HUES48 (cell line): ENCODE measurements around the gene DCPS.

Experiments used
- H3K27ac ChIP-seq: one replicate; pipeline ENCODE4 v1.7.0; 2013; ENCODE audit warnings: low read depth, low read length, inconsistent platforms
- H3K27me3 ChIP-seq: 2 replicates; pipeline ENCODE4 v1.6.1; 2013; ENCODE audit warnings: mild to moderate bottlenecking, low read length; ENCODE audit not compliant: control insufficient read depth, insufficient read depth
- H3K36me3 ChIP-seq: 2 replicates; pipeline ENCODE4 v1.6.1; 2013; ENCODE audit warnings: low read length; ENCODE audit not compliant: control insufficient read depth, insufficient read depth
- H3K4me1 ChIP-seq: 2 replicates; pipeline ENCODE4 v1.6.1; 2013; ENCODE audit warnings: mild to moderate bottlenecking, low read length; ENCODE audit not compliant: control insufficient read depth, insufficient read depth
- H3K4me3 ChIP-seq: 2 replicates; pipeline ENCODE4 v1.5.1; 2013; ENCODE audit warnings: mild to moderate bottlenecking, low read depth, low read length
- H3K9ac ChIP-seq: 2 replicates; pipeline ENCODE4 v1.6.1; 2013; ENCODE audit warnings: mild to moderate bottlenecking, low read depth, low read length, moderate library complexity
- H3K9me3 ChIP-seq: 2 replicates; pipeline ENCODE4 v1.6.1; 2013; ENCODE audit warnings: low read length; ENCODE audit not compliant: control insufficient read depth, insufficient read depth

The DCPS gene

GRCh38 chr11:126328444-126328843, 24.6 kb downstream of the DCPS start:
- Histone ChIP-seq H3K9ac (no peak overlapping the region), H3K4me1 (no peaks in the 10 kb centered on the region), H3K4me3 (no peak overlapping the region), H3K9me3 (no peaks in the 10 kb centered on the region), H3K27ac (no peak overlapping the region), H3K36me3 (peaks cover 20% of the 10 kb centered on the region), H3K27me3 (no peaks in the 10 kb centered on the region)

DNA sequence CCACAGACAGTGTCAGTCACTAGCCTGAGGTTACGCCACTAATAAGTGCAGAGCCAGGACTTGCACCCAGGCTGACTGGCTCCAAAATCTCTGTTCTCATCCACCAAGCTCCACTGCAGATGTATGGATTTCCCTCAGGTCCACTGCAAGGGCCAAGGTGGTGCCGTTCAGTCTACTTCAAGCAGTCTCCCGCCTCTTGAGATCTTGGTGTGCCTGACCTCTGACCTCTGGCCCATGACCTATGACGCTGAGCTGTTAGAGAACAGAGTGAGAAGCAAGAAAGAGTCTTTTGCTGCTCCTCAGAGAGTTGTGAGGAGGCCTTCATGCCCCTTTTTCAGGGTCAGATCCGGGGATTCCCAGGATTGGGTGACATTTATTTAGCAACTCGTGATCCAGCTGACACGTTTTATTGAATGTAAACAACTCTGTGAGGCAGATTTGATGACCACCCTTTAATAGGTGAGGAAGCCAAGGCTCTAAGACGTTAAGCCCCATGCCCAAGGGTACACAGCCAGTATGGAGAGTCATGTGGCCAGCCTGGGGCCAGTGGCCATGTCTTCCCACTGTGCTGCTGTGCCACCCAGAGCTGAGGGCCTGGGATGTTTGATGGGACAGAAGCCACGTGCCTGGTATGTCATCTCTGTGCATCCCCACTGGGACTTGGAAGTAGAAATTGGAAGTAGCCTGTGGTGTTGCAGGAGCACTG, 25.2 kb downstream of the DCPS start:
- Histone ChIP-seq H3K27ac (no peak overlapping the region), H3K9ac (no peak overlapping the region), H3K27me3 (no peaks in the 10 kb centered on the region), H3K4me1 (no peaks in the 10 kb centered on the region), H3K9me3 (no peaks in the 10 kb centered on the region), H3K36me3 (peaks cover 26% of the 10 kb centered on the region), H3K4me3 (no peak overlapping the region)

GRCh38 chr11:126329644-126330211, 25.9 kb downstream of the DCPS start:
- H3K4me1 ChIP-seq, result no peaks in the 10 kb centered on the region
- no peak overlapping the region for H3K4me3 ChIP-seq
- H3K27me3 ChIP-seq, result no peaks in the 10 kb centered on the region
- no peaks in the 10 kb centered on the region for H3K9me3 ChIP-seq
- H3K36me3 ChIP-seq, result peaks cover 26% of the 10 kb centered on the region
- no peak overlapping the region for H3K27ac ChIP-seq
- H3K9ac ChIP-seq, result no peak overlapping the region

GRCh38 chr11:126331286-126331685, 27.4 kb downstream of the DCPS start:
- H3K27me3 ChIP-seq, result no peaks in the 10 kb centered on the region
- peaks cover 32% of the 10 kb centered on the region for H3K36me3 ChIP-seq
- no peaks in the 10 kb centered on the region for H3K9me3 ChIP-seq
- H3K4me3 ChIP-seq, result no peak overlapping the region
- no peak overlapping the region for H3K9ac ChIP-seq
- H3K27ac ChIP-seq, result no peak overlapping the region
- H3K4me1 ChIP-seq, result peaks cover under 1% of the 10 kb centered on the region; the same call in 1 of the 2 replicates

GRCh38 chr11:126332221-126332711, 28.4 kb downstream of the DCPS start:
- Histone ChIP-seq H3K9me3 (no peaks in the 10 kb centered on the region), H3K4me3 (no peak overlapping the region), H3K9ac (no peak overlapping the region), H3K27me3 (no peaks in the 10 kb centered on the region), H3K4me1 (peaks cover 4% of the 10 kb centered on the region; the same call in 1 of the 2 replicates), H3K27ac (no peak overlapping the region), H3K36me3 (peaks cover 32% of the 10 kb centered on the region)

- H3K4me1 ChIP-seq, result peaks cover 4% of the 10 kb centered on the region; the same call in 1 of the 2 replicates
- H3K9me3 ChIP-seq, result no peaks in the 10 kb centered on the region
- no peak overlapping the region for H3K27ac ChIP-seq
Measured at GRCh38 chr11:126333142-126333541, 29.3 kb downstream of the DCPS start.

GRCh38 chr11:126334659-126335462, 31.0 kb downstream of the DCPS start:
- H3K27me3 ChIP-seq, result no peaks in the 10 kb centered on the region
- no peak overlapping the region for H3K4me3 ChIP-seq
- H3K4me1 ChIP-seq, result peaks cover 4% of the 10 kb centered on the region; the same call in 1 of the 2 replicates
- peaks cover 51% of the 10 kb centered on the region for H3K36me3 ChIP-seq
- H3K9me3 ChIP-seq, result no peaks in the 10 kb centered on the region
- no peak overlapping the region for H3K27ac ChIP-seq
- no peak overlapping the region for H3K9ac ChIP-seq

More at GRCh38 chr11:126333142-126333541, 29.3 kb downstream of the DCPS start:
- Histone ChIP-seq H3K36me3 (peaks cover 33% of the 10 kb centered on the region), H3K4me3 (no peak overlapping the region), H3K9ac (no peak overlapping the region), H3K27me3 (no peaks in the 10 kb centered on the region)

- Histone ChIP-seq H3K36me3 (peaks cover 56% of the 10 kb centered on the region), H3K9me3 (no peaks in the 10 kb centered on the region), H3K27ac (no peak overlapping the region), H3K27me3 (no peaks in the 10 kb centered on the region), H3K4me3 (no peak overlapping the region), H3K4me1 (peaks cover 4% of the 10 kb centered on the region; the same call in 1 of the 2 replicates), H3K9ac (no peak overlapping the region)
Measured at GRCh38 chr11:126335463-126335760, 31.6 kb downstream of the DCPS start.

GRCh38 chr11:126336138-126336541, 32.3 kb downstream of the DCPS start:
- Histone ChIP-seq H3K27me3 (no peaks in the 10 kb centered on the region), H3K27ac (no peak overlapping the region), H3K4me1 (peaks cover 4% of the 10 kb centered on the region; the same call in 1 of the 2 replicates), H3K4me3 (no peak overlapping the region), H3K36me3 (peaks cover 61% of the 10 kb centered on the region), H3K9ac (no peak overlapping the region), H3K9me3 (no peaks in the 10 kb centered on the region)

- no peak overlapping the region for H3K4me3 ChIP-seq
- H3K9me3 ChIP-seq, result no peaks in the 10 kb centered on the region
- peaks cover 61% of the 10 kb centered on the region for H3K36me3 ChIP-seq
- H3K27ac ChIP-seq, result no peak overlapping the region
- peaks cover 4% of the 10 kb centered on the region; the same call in 1 of the 2 replicates for H3K4me1 ChIP-seq
- H3K9ac ChIP-seq, result no peak overlapping the region
- H3K27me3 ChIP-seq, result no peaks in the 10 kb centered on the region
Measured at GRCh38 chr11:126336671-126337101, 32.8 kb downstream of the DCPS start.

DNA sequence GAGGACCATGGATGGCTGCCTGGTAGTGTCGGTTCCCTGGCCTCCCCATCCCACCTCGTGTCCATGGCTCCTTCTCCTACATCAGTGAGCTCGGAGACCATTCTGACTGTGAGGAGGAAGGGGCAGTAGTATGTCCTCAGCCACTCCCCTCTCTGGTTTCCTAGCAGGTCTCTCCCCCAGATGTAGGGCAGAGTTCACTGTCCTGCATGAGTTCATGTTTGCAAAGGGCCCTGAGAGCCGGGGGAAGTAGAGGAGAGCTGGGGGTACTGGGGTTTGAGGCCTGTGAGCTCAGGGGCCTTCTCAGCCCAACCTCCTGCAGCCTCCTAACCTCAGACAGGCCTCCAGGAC, 33.2 kb downstream of the DCPS start:
- Histone ChIP-seq H3K36me3 (peaks cover 58% of the 10 kb centered on the region), H3K9me3 (no peaks in the 10 kb centered on the region), H3K4me1 (peaks cover 4% of the 10 kb centered on the region; the same call in 1 of the 2 replicates), H3K27me3 (no peaks in the 10 kb centered on the region), H3K27ac (no peak overlapping the region), H3K9ac (no peak overlapping the region), H3K4me3 (no peak overlapping the region)
